Posterior vena cava (tissue), 2 donors: ENCODE results near the gene PUS7L. TPM values are rescaled to one million over a fixed set of nuclear protein-coding genes. Genes with fewer than 3 reads are reported as not detected.
"Not testable (repeated sequence)": the region's sequence is repeated elsewhere in the genome, so short reads cannot be mapped to it uniquely, and the experiment has no call there.

Experiments used
- DNase-seq: peaks from one replicate; pipeline ENCODE4 v3.0.0-alpha.2; 2020; ENCODE audit warnings: low spot score
- intact Hi-C, 2 donors: fragments of 100-400 bp; cut with DNase I; formaldehyde crosslinking; loops; one replicate each; pipeline versions ENCODE4 v1.14.1 to v1.14.2; 2022 to 2023
- total RNA-seq, 2 donors: library from RNA; stranded (reverse); fragmentation: NEBNext Ultra II Directional; extraction: Animal tissue kit (Norgen Biotek cat#: 25700); gene quantifications; one replicate each; pipeline ENCODE4 v1.2.1, GENCODE V29; 2021
- donor health status: DM: yes; HTN: yes; CAD: no.
- donor health status: DM: yes; HTN: yes; CAD: no.

The PUS7L gene
- total RNA-seq, 2 donors from 2014 or later: 16.5 to 18.1 TPM

DNA sequence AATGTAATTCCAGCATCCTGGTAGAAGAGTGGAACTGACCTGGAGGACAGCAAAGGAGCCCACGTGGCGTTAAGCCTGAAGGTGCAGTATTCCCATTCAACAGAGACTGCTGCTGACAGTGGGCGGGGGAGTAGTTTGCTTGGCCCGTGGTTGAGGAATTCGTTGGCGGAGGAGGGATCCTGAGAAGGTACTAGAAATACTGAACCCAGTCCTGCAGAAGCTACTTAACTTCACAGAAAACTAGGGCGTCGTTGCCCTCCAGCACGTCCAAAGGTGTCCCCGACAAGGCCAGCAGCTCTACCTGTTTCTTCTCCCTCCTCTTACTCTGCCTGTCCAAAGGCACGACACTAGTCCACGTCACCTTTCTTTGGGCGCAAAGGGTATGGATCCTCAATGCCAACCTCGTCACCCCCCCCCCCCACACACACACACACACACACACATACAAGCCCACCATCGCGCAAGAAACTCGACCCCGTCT lies 303 bp downstream of the PUS7L start:
- no peak for DNase-seq
- intact Hi-C loops: no loop called here

DNA sequence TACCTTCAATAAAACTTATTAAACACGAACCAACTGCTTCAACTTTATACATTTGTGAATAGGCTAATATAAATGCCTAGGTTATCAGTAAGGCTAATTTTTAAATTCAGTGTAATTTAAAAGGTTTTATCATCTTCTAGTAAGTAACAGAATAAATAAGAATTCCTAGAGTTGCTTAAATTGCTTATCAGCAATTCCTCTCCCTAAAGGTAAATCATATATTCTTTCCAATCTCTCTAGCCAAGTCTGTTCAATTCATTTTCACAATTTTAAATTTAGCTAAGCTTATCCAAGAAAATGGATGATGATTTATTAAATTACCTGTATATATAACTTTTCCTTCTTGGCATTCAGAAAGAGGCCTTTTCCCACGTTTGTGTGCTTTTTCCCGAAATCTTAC lies 4.6 kb downstream of the PUS7L start:
- intact Hi-C loops: no loop called here
- DNase-seq: no peak

DNA sequence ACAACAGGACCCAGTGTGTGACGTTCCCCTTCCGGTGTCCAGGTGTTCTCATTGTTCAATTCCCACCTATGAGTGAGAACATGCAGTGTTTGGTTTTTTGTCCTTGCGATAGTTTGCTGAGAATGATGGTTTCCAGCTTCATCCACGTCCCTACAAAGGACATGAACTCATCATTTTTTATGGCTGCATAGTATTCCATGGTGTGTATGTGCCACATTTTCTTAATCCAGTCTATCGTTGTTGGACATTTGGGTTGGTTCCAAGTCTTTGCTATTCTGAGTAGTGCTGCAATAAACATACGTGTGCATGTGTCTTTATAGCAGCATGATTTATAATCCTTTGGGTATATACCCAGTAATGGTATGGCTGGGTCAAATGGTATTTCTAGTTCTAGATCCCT lies 7.2 kb downstream of the PUS7L start:
- intact Hi-C loops, DNase-seq: not testable (repeated sequence)

DNA sequence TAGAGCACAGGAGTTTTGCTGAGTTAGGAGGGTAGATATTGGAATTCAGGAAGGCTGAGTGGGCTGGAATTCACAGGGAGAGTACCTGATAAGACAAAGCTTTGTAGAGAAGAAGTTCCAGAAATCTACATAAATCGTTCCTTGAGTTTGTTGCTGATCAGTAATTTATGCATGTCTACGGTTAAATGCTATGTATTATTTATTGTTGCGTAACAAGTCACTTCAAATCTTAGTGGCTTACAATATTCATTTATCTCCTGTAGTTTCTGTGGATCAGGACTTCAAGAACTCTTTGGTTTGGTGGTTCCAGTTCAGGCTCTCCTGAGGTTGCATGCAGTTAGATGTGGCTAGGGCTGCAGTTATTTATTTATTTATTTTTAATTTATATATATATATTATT lies 7.8 kb downstream of the PUS7L start:
- no peak for DNase-seq
- intact Hi-C loops: no loop called here

DNA sequence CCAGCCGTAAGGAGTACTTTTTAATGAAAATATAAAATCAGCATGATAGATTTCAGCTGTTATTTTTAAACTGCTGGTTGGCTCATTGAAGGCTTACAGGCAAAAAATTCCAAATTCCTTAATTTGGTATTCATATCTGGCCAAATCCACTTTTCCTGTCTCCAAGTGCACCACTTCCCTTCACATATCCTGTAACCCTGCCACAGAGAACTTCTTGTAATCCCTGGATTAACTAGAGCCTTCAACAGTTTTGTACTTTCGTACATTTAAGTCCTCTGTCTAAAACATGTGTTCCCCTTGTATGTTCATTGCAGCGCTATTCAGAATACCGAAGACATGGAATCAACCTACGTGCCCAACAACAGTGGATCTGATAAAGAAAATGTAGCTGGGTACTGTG lies 9.6 kb downstream of the PUS7L start:
- intact Hi-C loops: no loop called here
- no peak for DNase-seq

DNA sequence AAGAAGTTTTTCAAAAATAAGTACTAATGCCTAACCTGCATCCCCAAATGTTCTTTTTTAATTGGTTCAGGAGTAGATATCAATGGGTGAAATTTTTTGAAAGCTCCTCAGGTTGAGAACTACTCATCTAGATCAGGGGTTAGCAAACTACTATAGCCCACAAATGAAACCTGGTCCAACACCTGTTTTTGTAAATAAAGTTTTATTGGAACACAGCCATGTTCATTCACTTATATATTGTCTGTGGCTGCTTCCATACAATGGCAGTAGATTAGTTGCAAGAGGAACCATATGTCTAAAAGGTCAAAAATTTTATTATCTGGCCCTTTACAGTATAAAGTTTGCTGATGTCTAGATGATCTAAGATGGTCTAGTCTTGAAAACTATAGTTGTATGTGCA lies 13.8 kb downstream of the PUS7L start:
- intact Hi-C loops: no loop called here
- DNase-seq: no peak

DNA sequence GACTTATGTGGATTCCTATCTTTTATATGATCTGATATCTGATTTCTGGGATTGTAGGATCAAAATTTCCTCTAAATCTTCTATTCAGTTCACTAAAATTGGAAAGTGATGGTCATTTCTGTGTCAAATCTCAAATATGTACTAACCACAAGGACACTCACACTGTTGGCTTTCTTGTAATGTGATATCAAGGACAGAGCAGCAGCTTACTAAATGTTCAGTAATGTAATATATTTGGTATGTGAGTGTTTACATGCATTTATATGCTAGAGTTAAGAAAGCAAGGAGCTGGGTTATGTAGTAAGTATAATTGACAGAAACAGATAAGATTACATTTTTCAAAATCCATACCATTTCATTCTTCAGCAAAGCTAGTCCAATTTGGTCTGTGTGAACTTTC lies 16.5 kb downstream of the PUS7L start:
- no peak for DNase-seq
- intact Hi-C loops: no loop called here

DNA sequence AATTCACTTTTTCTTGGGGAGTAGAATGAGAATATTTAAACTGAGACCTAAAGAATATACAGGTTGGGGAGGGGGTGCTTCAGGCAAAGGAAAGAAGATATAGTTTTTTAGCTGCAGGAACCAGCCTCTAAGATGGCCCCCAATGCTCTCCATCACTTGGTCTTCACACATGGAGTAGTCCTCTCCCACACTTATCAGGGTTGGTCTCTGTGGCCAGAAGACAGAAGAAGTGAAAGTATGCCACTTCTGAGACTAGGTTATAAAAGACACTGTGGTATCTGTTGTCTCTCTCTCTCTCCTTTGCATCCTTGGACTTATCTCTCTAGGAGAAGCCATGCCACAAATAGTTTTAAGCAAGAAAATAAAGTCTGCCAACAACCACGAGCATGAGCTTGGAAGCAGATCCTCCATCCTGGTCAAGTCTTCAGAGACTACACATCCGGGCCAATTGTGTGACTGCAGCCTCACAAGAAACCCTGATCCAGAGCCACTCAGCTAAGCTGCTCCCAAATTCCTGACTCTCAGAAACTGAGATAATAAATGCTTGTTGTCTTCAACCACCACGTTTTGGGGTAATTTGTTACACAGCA lies 18.0 kb downstream of the PUS7L start:
- no peak for DNase-seq
- intact Hi-C loops: no loop called here

DNA sequence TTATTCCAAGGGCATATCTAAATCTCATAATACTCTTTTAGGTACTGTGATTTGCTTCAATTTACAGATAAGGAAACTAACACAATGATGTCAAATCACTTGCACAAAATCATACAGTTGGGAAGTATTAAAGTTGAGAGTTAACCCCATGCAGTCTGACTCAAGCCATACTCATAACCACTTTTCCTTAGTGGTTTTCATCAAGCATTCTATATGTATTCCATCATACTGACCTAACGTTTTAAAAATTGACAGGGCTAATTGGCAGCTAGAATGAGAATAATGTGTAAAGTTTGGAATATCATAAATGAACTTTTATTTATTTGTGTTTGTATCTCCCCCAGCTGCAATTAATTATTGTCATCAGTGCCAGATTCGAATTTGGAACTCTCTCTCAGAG lies 20.9 kb downstream of the PUS7L start:
- no peak for DNase-seq
- intact Hi-C loops: no loop called here

DNA sequence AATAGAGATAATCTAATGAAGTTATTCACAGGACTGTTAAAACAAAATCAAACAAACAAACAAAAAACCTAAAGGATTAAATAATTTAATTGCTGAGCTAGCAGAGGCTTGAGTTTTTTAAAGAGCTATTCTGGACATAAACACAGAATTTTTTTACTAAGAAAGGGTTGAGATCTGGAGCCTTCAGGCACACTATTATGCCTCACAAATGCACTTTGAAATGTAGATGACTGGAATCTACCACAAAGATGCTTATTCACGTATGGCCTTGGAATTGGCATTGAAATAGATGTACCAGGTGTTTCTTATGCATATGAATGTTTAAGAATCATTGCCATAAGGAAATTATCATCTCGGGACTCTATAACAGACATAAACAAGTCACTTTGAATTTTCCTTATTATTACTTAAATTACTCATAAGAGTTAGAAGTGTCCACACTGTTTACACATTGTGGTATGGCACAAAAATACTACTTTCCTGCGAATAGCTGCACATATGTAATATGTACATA lies 21.6 kb downstream of the PUS7L start:
- no peak for DNase-seq
- intact Hi-C loops: no loop called here

DNA sequence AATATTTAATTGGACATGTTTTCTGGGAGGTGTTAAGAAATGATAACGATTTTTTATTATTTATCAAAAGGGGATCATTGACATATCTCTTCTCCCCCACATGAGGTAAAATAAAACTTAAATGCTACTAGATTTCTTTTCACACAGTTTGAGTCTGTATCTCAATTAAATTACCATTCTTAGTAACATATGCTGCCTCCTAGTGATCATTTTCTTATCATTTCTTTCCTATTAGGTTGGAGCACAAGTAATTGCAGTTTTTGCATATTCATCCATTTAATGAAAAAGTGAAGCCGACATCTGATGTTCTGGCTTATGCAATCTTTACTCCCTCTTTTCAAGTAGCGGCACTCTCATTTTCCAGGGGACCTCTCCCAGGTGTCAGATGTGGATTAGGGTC lies 24.9 kb downstream of the PUS7L start:
- DNase-seq: no peak
- intact Hi-C loops: no loop called here

DNA sequence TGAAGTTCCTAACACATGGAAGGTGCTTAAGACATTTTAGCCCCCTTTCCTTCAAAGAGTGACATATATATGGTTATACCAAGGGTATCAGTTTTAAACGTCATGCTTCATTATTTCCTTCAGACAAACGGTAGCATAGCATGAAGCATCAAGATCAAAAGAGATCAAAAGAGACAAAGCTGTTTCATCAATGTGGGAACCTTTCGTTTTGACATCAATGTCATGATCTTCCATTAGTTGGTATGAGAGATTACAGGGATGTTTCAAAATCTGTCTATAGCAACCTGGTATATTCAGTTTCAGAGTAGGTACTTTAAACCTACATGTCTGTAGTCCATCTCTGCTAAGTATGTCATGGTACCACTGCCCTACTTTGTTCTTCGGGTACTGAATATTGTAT lies 28.3 kb downstream of the PUS7L start:
- intact Hi-C loops: no loop called here
- no peak for DNase-seq

DNA sequence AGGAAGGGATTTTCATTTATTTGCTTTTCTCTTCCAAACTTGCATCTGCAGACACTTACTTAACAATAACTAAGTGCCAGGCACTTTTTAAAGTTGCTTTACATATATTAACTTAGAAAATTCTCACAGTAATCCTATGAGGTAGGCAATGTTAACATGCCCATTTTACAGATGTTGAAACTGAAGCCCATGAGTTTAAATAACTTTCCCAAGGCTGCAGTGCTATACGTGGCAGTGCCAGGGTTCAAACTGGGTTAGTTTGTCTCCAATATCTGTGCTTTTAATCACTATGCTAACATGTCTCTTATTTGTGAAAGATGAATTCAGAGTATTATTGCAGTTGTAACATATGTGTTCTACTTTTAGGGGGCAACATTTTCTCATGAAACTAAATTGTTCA lies 29.9 kb downstream of the PUS7L start:
- DNase-seq: no peak

DNA sequence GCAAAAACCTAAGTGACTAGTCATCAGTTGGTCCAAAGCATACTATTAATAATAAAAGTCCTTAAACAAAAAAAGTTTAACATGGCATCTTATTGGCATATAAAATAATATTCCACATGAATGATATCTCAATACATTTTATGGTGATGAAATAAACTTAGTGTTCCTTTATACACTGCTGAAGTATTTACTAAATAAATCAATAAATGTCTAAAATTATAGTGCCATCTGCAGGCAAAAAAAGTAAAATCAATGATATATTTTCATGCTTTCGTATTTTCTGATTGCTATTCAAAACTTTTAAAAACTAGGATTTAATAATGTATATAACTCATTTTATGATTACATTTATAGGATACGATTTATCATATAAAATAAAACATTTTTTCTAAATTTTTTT lies 30.5 kb downstream of the PUS7L start:
- intact Hi-C loops: no loop called here
- DNase-seq: no peak

More for the DNA sequence above, 29.9 kb downstream of the PUS7L start:
- intact Hi-C loops: no loop called here

DNA sequence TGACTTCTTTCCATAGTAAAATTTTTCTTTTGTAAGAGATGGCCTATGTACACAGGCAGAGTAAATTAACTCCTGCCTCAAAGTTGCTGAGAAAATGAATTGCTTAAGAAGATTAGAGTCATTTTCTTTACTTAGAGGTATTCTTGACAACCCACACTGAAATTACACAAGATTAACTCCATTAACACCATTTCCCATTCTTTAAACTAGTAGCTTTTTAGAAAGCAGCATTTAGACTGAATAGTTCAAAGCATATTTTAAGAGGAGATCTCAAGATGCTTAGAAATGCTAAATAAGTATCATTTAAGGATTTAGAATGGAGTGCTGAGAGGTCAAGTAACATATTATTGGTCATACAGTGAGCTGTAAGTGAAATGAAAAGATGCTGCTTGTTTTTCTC lies 35.5 kb downstream of the PUS7L start:
- DNase-seq: no peak
- intact Hi-C loops: no loop called here

DNA sequence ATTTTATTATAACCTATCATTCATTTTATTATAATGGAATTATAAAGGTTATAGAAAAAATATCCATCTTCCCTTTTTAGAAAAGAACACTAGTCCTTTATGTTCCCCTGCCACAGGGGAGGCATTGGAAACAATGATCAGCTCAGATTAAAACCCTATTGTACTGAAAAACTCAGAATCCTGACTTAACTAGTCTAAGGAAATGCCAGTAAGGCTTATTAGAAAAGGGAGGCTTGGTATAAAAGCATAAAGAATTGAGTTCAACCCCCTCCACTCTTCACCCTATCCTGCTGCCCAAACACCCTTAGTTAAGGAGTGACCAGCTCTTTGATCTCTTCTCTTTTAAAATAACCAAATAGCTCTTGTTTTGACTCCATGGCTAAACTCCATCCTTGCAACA lies 36.0 kb downstream of the PUS7L start:
- intact Hi-C loops: no loop called here
- DNase-seq: no peak

DNA sequence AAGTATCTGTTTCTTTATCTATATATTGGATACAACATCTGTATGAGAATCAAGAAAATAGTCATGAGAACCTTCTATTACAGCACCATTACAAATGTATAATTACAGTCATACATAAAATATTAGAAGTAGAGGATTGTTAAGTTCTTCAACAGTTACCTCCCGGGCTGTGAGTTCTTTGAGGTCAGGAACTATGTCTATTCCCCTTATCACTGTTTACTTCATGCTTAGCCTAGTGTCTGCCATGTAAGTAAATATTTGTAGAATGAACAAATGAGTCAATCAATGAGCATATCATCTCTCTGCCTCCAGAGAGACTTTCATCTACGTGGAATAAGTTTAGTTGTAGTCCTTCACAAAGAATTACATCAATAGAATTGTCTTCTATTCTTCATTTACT lies 47.2 kb downstream of the PUS7L start:
- no peak for DNase-seq
- intact Hi-C loops: no loop called here

DNA sequence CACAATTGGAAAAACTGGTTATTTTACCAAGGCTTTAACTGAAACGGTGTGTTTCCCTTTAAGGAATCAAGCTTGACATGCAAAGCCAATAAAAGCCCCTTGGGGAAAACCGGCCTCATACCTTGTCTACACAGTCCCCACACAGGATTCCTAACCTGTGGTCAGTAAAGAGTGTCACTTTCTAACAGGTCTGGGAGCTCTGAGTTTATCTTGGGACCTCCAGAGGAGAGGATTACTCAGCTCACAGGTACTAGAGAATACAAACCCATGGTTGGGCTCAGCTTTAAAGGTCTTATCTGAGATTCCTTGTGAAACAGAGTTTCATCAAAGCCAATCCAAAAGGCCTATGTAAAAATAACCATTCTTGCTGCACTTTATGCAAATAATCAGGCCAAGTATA lies 54.8 kb downstream of the PUS7L start:
- DNase-seq, intact Hi-C loops: not testable (repeated sequence)

DNA sequence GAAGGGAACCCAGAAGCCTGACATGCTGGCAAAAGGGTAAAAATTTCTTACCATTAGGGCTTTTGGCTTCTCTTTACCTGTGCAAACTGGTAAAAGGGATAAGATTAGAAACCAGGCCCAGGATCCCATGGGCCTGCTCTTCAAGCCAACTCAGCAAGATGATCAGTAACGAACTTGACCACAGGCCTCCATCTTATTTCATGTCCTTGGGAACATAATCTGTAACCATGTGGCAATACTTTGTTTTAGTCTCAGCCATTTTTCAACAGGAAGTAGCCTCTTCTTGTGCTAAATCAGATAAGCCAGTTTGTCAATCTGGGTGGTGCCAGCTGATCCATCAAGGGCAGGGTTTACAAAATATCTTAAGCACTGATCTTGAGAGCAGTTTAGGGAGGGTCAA lies 57.4 kb downstream of the PUS7L start:
- intact Hi-C loops, DNase-seq: not testable (repeated sequence)

DNA sequence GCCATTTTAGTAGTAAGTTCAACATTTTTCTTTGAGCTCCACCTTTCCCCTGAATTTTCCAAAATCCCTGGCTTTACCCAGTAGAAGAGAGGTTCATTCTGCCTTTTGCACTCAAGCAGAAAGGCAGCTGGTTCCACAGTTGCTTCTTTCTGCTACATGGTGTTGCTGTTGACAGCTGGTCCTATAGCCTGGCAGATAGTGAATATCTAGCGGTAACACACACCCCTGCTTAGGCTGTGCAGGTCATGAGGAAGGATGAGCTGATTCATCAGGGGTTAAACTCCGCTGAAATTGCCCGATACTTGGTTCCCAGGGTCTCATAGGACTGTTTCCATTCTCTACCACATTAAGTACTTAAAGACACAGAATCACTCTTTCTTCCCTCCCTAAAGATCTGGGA lies 62.4 kb downstream of the PUS7L start:
- intact Hi-C loops: no loop called here
- DNase-seq: no peak

DNA sequence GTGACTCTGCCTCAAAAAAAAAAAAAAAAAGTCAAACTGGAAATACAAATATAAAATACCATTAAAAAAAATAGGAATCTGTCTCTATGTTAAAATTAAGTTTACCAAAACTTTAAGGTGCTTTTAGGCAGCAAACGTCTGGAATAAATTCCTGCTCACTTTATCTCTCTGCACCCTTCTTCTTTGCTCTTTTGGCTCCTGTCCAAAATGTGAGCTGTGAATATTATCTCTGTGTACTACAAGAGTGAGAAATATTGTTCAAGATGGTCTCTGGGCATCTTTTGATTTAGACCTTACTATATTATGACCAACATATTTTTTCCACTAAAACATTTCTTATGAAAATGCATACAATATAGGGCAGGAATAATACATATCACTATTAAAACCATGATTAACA lies 63.7 kb downstream of the PUS7L start:
- intact Hi-C loops: loop anchor here in 1 of 2 donors (5.0 kb wide), 1 partner anchor 1398 kb away; no protein-coding TSS in a partner anchor
- no peak for DNase-seq

DNA sequence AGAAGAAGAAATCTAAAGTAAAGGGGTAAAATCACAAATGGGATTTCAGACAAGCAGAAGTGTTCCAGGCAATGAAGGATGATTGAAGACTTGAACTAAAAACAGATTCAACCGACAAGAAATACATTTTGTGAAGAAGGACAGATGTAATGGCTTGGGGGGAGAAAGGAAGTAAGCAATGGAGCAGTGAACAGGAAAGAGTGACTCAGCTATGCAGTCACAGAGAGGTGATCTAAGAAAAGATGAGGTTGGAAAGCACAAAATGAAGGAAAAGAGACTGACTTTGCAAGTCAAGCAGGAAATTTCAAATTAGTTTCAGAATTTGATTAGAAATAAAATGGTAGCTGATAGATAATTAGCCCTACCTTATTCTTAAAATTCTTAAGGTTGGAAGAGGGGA lies 66.5 kb downstream of the PUS7L start:
- intact Hi-C loops: loop anchor here in 1 of 2 donors (5.0 kb wide), 1 partner anchor 1395 kb away; no protein-coding TSS in a partner anchor
- DNase-seq: no peak
